HEK293 (cell line): ENCODE results near the gene PKDCC.

Experiments used
- CTCF ChIA-PET: fragments of 350-600 bp; formaldehyde crosslinking; extraction: SDS; loops from one replicate; lab custom pipeline; 2021; ENCODE audit warnings: antibody characterized with exemption; lab: Yijun Ruan, JAX
- POLR2A ChIA-PET: fragments of 300-600 bp; formaldehyde crosslinking; extraction: SDS; loops from one replicate; lab custom pipeline; 2020; ENCODE audit warnings: antibody characterized with exemption, inconsistent platforms; lab: Yijun Ruan, JAX
- H3K27ac ChIP-seq: fragments of 200-500 bp; sonication (Bioruptor generic); 2 replicates; pipeline ENCODE4 v1.5.1; 2014; ENCODE audit warnings: low read depth, low read length, control low read depth, inconsistent platforms; ENCODE audit errors: extremely low read depth
- H3K36me3 ChIP-seq, 2 experiments: fragments of 200-500 bp in 1 of 2; sonication (Bioruptor generic) in 1 of 2; 1 replicate in 1 of 2; 2 replicates in 1 of 2; pipeline ENCODE4 v1.5.1; 2014 to 2017; ENCODE audit warnings: inconsistent platforms in 2 of 2, low read length in 2 of 2; ENCODE audit not compliant: control insufficient read depth in 2 of 2, insufficient read depth in 1 of 2
- H3K4me1 ChIP-seq: fragments of 200-500 bp; sonication (Bioruptor generic); 2 replicates; pipeline ENCODE4 v1.5.1; 2014; ENCODE audit warnings: mild to moderate bottlenecking, low read length, inconsistent platforms; ENCODE audit not compliant: control insufficient read depth, insufficient read depth
- H3K4me3 ChIP-seq: 2 replicates; pipeline ENCODE4 v1.5.1; 2011; ENCODE audit warnings: low read depth, mild to moderate bottlenecking, control low read depth, low read length, moderate library complexity
- H3K9me3 ChIP-seq: fragments of 200-500 bp; sonication (Bioruptor generic); 2 replicates; pipeline ENCODE4 v1.5.1; 2014; ENCODE audit warnings: low read depth, low read length, inconsistent platforms; ENCODE audit not compliant: control insufficient read depth, insufficient read depth
- KLF16 ChIP-seq: fragments of 450-650 bp; formaldehyde crosslinking; IDR thresholded peaks from 2 replicates; pipeline ENCODE4 v1.5.1; 2017; ENCODE audit warnings: missing biosample characterization, missing genetic modification characterization
- MYNN ChIP-seq: fragments of 450-650 bp; formaldehyde crosslinking; IDR thresholded peaks from 2 replicates; pipeline ENCODE4 v1.5.1; 2016; ENCODE audit warnings: missing biosample characterization, missing genetic modification characterization, borderline replicate concordance
- PRDM1 ChIP-seq: fragments of 450-650 bp; formaldehyde crosslinking; IDR thresholded peaks from 2 replicates; pipeline ENCODE4; 2016; ENCODE audit warnings: missing biosample characterization, missing genetic modification characterization
- SCRT1 ChIP-seq: fragments of 450-650 bp; formaldehyde crosslinking; IDR thresholded peaks from 2 replicates; pipeline ENCODE4 v1.5.1; 2016; ENCODE audit warnings: missing biosample characterization, missing genetic modification characterization, borderline replicate concordance
- TRIM28 ChIP-seq: IDR thresholded peaks from 2 replicates; pipeline ENCODE4 v1.6.1; 2011; ENCODE audit warnings: low read length, control low read depth, borderline replicate concordance
- YY1 ChIP-seq: fragments of 450-650 bp; formaldehyde crosslinking; IDR thresholded peaks from 2 replicates; pipeline ENCODE4 v1.5.1; 2018; ENCODE audit warnings: missing biosample characterization, missing genetic modification characterization
- ZFP37 ChIP-seq: fragments of 450-650 bp; formaldehyde crosslinking; IDR thresholded peaks from 2 replicates; pipeline ENCODE4 v1.5.1; 2016; ENCODE audit warnings: missing biosample characterization, missing genetic modification characterization
- ZNF202 ChIP-seq: fragments of 450-650 bp; formaldehyde crosslinking; IDR thresholded peaks from 2 replicates; pipeline ENCODE4 v1.5.1; 2016; ENCODE audit warnings: missing biosample characterization, missing genetic modification characterization, borderline replicate concordance
- ZNF248 ChIP-seq: fragments of 450-650 bp; formaldehyde crosslinking; IDR thresholded peaks from 2 replicates; pipeline ENCODE4 v1.5.1; 2017; ENCODE audit warnings: missing biosample characterization, missing genetic modification characterization
- ZNF449 ChIP-seq: fragments of 450-650 bp; formaldehyde crosslinking; IDR thresholded peaks from 2 replicates; pipeline ENCODE4 v1.5.1; 2017; ENCODE audit warnings: missing biosample characterization, mild to moderate bottlenecking, missing genetic modification characterization, moderate library complexity
- ZNF521 ChIP-seq: fragments of 450-650 bp; formaldehyde crosslinking; IDR thresholded peaks from 2 replicates; pipeline ENCODE4 v1.5.1; 2017; ENCODE audit warnings: missing biosample characterization, mild to moderate bottlenecking, missing genetic modification characterization
- ZNF530 ChIP-seq: fragments of 450-650 bp; formaldehyde crosslinking; IDR thresholded peaks from 2 replicates; pipeline ENCODE4 v1.5.1; 2016; ENCODE audit warnings: low read depth, missing biosample characterization, missing genetic modification characterization
- ZNF544 ChIP-seq: fragments of 450-650 bp; formaldehyde crosslinking; IDR thresholded peaks from 2 replicates; pipeline ENCODE4 v1.5.0; 2017; ENCODE audit warnings: missing biosample characterization, missing genetic modification characterization
- ZNF571 ChIP-seq: fragments of 450-650 bp; formaldehyde crosslinking; IDR thresholded peaks from 2 replicates; pipeline ENCODE4 v1.5.0; 2017; ENCODE audit warnings: missing biosample characterization, missing genetic modification characterization
- ZNF585B ChIP-seq: fragments of 450-650 bp; formaldehyde crosslinking; IDR thresholded peaks from 2 replicates; pipeline ENCODE4 v1.5.1; 2016; ENCODE audit warnings: missing biosample characterization, missing genetic modification characterization
- ZNF639 ChIP-seq: fragments of 450-650 bp; formaldehyde crosslinking; IDR thresholded peaks from 2 replicates; pipeline ENCODE4 v1.5.1; 2016; ENCODE audit warnings: missing biosample characterization, missing genetic modification characterization
- ZNF658 ChIP-seq: fragments of 450-650 bp; formaldehyde crosslinking; IDR thresholded peaks from 2 replicates; pipeline ENCODE4; 2016; ENCODE audit warnings: missing biosample characterization, missing genetic modification characterization
- ZNF701 ChIP-seq: fragments of 450-650 bp; formaldehyde crosslinking; IDR thresholded peaks from 2 replicates; pipeline ENCODE4 v1.5.1; 2016; ENCODE audit warnings: missing biosample characterization, missing genetic modification characterization
- ZNF707 ChIP-seq: fragments of 450-650 bp; formaldehyde crosslinking; IDR thresholded peaks from 2 replicates; pipeline ENCODE4 v1.5.1; 2016; ENCODE audit warnings: missing biosample characterization, missing genetic modification characterization
- ZNF785 ChIP-seq: fragments of 450-650 bp; formaldehyde crosslinking; IDR thresholded peaks from 2 replicates; pipeline ENCODE4 v1.5.1; 2016; ENCODE audit warnings: missing biosample characterization, missing genetic modification characterization
- ZNF843 ChIP-seq: fragments of 450-650 bp; formaldehyde crosslinking; IDR thresholded peaks from 2 replicates; pipeline ENCODE4 v1.5.1; 2016; ENCODE audit warnings: missing biosample characterization, missing genetic modification characterization
- ZSCAN23 ChIP-seq: fragments of 450-650 bp; formaldehyde crosslinking; IDR thresholded peaks from 2 replicates; pipeline ENCODE4 v1.5.1; 2016; ENCODE audit warnings: missing biosample characterization, missing genetic modification characterization
- TF ChIP-seq, protein P1 (sequence below): IDR thresholded peaks from 2 replicates; pipeline ENCODE4 v1.6.1; 2011; ENCODE audit warnings: mild to moderate bottlenecking, low read depth, low read length, borderline replicate concordance
- TF ChIP-seq, protein P2 (sequence below): fragments of 450-650 bp; formaldehyde crosslinking; conservative IDR thresholded peaks from 2 replicates; pipeline ENCODE4 v1.5.1; 2016; ENCODE audit warnings: low read depth, missing biosample characterization, missing genetic modification characterization
- TF ChIP-seq, protein P3 (sequence below): fragments of 450-650 bp; formaldehyde crosslinking; IDR thresholded peaks from 2 replicates; pipeline ENCODE4 v1.5.1; 2016; ENCODE audit warnings: missing biosample characterization, missing genetic modification characterization
- TF ChIP-seq, protein P4 (sequence below): fragments of 450-650 bp; IDR thresholded peaks from 2 replicates; pipeline ENCODE4 v1.5.1; 2018; ENCODE audit warnings: missing biosample characterization, mild to moderate bottlenecking, missing genetic modification characterization

Gene PKDCC

GRCh38 chr2:42008241-42008921 is 39.4 kb upstream of the PKDCC start:
- H3K4me3 ChIP-seq: no peak overlapping the region
- H3K9me3 ChIP-seq: no peaks in the 10 kb centered on the region
- H3K27ac ChIP-seq: peak overlapping the region; percentile 74; the same call in 1 of the 2 replicates
- no peaks in the 10 kb centered on the region for H3K36me3 ChIP-seq
- ChIA-PET POLR2A (interaction anchor here (0.6 kb wide), 1 partner anchor 133 kb away, joined by 4 read pairs; no protein-coding TSS in a partner anchor), CTCF (interaction anchor here (0.9 kb wide), 1 partner anchor 9 kb away, joined by 3 read pairs; no protein-coding TSS in a partner anchor)
- peaks cover 17% of the 10 kb centered on the region for H3K4me1 ChIP-seq
- TF ChIP-seq ZNF544 (tag by site-specific recombination): no peak
- no peak for TF ChIP-seq ZNF701 (tag by site-specific recombination)
- no peak for TF ChIP-seq ZNF202
- TF ChIP-seq, protein P1, sequence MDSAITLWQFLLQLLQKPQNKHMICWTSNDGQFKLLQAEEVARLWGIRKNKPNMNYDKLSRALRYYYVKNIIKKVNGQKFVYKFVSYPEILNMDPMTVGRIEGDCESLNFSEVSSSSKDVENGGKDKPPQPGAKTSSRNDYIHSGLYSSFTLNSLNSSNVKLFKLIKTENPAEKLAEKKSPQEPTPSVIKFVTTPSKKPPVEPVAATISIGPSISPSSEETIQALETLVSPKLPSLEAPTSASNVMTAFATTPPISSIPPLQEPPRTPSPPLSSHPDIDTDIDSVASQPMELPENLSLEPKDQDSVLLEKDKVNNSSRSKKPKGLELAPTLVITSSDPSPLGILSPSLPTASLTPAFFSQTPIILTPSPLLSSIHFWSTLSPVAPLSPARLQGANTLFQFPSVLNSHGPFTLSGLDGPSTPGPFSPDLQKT: no peak
- TF ChIP-seq TRIM28: no peak
- TF ChIP-seq ZNF843 (tag by site-specific recombination): peak; percentile 96
- no peak for TF ChIP-seq ZNF449
- no peak for TF ChIP-seq ZNF639
- TF ChIP-seq MYNN (tag by site-specific recombination): no peak
- TF ChIP-seq ZNF585B (tag by site-specific recombination): no peak
- TF ChIP-seq, protein P2, sequence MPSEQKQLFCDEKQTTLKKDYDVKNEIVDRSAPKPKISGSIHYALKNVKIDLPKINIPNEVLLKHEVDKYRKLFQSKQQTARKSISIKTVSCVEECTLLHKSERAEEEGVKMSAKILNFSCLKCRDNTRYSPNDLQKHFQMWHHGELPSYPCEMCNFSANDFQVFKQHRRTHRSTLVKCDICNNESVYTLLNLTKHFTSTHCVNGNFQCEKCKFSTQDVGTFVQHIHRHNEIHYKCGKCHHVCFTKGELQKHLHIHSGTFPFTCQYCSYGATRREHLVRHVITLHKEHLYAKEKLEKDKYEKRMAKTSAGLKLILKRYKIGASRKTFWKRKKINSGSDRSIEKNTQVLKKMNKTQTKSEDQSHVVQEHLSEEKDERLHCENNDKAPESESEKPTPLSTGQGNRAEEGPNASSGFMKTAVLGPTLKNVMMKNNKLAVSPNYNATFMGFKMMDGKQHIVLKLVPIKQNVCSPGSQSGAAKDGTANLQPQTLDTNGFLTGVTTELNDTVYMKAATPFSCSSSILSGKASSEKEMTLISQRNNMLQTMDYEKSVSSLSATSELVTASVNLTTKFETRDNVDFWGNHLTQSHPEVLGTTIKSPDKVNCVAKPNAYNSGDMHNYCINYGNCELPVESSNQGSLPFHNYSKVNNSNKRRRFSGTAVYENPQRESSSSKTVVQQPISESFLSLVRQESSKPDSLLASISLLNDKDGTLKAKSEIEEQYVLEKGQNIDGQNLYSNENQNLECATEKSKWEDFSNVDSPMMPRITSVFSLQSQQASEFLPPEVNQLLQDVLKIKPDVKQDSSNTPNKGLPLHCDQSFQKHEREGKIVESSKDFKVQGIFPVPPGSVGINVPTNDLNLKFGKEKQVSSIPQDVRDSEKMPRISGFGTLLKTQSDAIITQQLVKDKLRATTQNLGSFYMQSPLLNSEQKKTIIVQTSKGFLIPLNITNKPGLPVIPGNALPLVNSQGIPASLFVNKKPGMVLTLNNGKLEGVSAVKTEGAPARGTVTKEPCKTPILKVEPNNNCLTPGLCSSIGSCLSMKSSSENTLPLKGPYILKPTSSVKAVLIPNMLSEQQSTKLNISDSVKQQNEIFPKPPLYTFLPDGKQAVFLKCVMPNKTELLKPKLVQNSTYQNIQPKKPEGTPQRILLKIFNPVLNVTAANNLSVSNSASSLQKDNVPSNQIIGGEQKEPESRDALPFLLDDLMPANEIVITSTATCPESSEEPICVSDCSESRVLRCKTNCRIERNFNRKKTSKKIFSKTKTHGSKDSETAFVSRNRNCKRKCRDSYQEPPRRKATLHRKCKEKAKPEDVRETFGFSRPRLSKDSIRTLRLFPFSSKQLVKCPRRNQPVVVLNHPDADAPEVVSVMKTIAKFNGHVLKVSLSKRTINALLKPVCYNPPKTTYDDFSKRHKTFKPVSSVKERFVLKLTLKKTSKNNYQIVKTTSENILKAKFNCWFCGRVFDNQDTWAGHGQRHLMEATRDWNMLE (tag by site-specific recombination): no peak
- TF ChIP-seq ZNF530: no peak
- TF ChIP-seq, protein P3, sequence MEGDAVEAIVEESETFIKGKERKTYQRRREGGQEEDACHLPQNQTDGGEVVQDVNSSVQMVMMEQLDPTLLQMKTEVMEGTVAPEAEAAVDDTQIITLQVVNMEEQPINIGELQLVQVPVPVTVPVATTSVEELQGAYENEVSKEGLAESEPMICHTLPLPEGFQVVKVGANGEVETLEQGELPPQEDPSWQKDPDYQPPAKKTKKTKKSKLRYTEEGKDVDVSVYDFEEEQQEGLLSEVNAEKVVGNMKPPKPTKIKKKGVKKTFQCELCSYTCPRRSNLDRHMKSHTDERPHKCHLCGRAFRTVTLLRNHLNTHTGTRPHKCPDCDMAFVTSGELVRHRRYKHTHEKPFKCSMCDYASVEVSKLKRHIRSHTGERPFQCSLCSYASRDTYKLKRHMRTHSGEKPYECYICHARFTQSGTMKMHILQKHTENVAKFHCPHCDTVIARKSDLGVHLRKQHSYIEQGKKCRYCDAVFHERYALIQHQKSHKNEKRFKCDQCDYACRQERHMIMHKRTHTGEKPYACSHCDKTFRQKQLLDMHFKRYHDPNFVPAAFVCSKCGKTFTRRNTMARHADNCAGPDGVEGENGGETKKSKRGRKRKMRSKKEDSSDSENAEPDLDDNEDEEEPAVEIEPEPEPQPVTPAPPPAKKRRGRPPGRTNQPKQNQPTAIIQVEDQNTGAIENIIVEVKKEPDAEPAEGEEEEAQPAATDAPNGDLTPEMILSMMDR (tag by site-specific recombination): no peak
- TF ChIP-seq, protein P4, sequence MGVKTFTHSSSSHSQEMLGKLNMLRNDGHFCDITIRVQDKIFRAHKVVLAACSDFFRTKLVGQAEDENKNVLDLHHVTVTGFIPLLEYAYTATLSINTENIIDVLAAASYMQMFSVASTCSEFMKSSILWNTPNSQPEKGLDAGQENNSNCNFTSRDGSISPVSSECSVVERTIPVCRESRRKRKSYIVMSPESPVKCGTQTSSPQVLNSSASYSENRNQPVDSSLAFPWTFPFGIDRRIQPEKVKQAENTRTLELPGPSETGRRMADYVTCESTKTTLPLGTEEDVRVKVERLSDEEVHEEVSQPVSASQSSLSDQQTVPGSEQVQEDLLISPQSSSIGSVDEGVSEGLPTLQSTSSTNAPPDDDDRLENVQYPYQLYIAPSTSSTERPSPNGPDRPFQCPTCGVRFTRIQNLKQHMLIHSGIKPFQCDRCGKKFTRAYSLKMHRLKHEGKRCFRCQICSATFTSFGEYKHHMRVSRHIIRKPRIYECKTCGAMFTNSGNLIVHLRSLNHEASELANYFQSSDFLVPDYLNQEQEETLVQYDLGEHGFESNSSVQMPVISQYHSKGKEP (tag by site-specific recombination): peak; percentile 30; the same call in 1 of the 2 replicates
- TF ChIP-seq ZNF785: no peak
- TF ChIP-seq PRDM1 (tag by site-specific recombination): no peak
- no peak for TF ChIP-seq ZFP37 (tag by site-specific recombination)
- TF ChIP-seq KLF16 (tag by site-specific recombination): peak; percentile 69
- TF ChIP-seq ZNF571 (tag by site-specific recombination): no peak
- TF ChIP-seq ZNF707: no peak
- TF ChIP-seq YY1 (tag by site-specific recombination): no peak
- TF ChIP-seq ZNF658: no peak
- TF ChIP-seq ZSCAN23 (tag by site-specific recombination): no peak
- no peak for TF ChIP-seq ZNF521 (tag by site-specific recombination)
- no peak for TF ChIP-seq SCRT1 (tag by site-specific recombination)
- TF ChIP-seq ZNF248 (tag by site-specific recombination): no peak
